GM23248 (cell line): ENCODE measurements around the gene GALM.

ENCODE experiments used
- EZH2 ChIP-seq: fragments of 200-600 bp; sonication (generic); IDR thresholded peaks from 2 replicates; pipeline ENCODE4 v1.6.1; 2018; ENCODE audit warnings: antibody characterized with exemption, mild to moderate bottlenecking; ENCODE audit not compliant: insufficient read depth, poor library complexity, severe bottlenecking
- EZH2phosphoT487 ChIP-seq: fragments of 200-600 bp; sonication (generic); IDR thresholded peaks from 2 replicates; pipeline ENCODE4 v1.6.1; 2018; ENCODE audit warnings: antibody characterized with exemption, moderate library complexity, mild to moderate bottlenecking, low read depth; ENCODE audit not compliant: insufficient read depth

- no peak for TF ChIP-seq EZH2
- TF ChIP-seq EZH2phosphoT487 = no peak
Observed at GRCh38 chr2:38739524-38739923, 73.6 kb downstream of the GALM start.
